ENCODE data around the gene EMILIN2.

GRCh38 chr18:2826581-2826980 is 20.2 kb upstream of the EMILIN2 start:
- TF ChIP-seq POLR2A (IDR thresholded peaks at IDR 0.05; ENCODE audit: low read length): no peak
- TF ChIP-seq GATA1 (IDR thresholded peaks at IDR 0.05; ENCODE audit: low read depth, low read length): no peak
